HG02759 (cell line): ENCODE data around the gene FAM170B.

Experiments
- ATAC-seq: cut with Tn5 transposase; IDR thresholded peaks from one replicate; pipeline ENCODE4 v1.9.1; 2021; ENCODE audit warnings: mild to moderate bottlenecking, moderate library complexity; ENCODE audit not compliant: unreplicated experiment

FAM170B gene

GRCh38 chr10:49131507-49132361 is 2.1 kb downstream of the FAM170B start:
- ATAC-seq: no peak

GRCh38 chr10:49129376-49129775 is 4.4 kb downstream of the FAM170B start:
- ATAC-seq: no peak

GRCh38 chr10:49128854-49129253 is 5.0 kb downstream of the FAM170B start:
- no peak for ATAC-seq

GRCh38 chr10:49123981-49124950 is 9.6 kb downstream of the FAM170B start:
- ATAC-seq: no peak

- no peak for ATAC-seq
These were observed 12.9 kb downstream of the FAM170B start for GRCh38 chr10:49120911-49121310.

- ATAC-seq: no peak
These were observed 14.1 kb downstream of the FAM170B start for GRCh38 chr10:49119746-49120145.

- ATAC-seq: no peak
These were observed 15.3 kb downstream of the FAM170B start for GRCh38 chr10:49118430-49119074.

- ATAC-seq: no peak
These were observed 16.3 kb downstream of the FAM170B start for GRCh38 chr10:49117376-49118070.

- no peak for ATAC-seq
These were observed 17.1 kb downstream of the FAM170B start for GRCh38 chr10:49116509-49117375.

- no peak for ATAC-seq
These were observed 17.9 kb downstream of the FAM170B start for GRCh38 chr10:49115796-49116508.

- ATAC-seq: peak; percentile 52
These were observed 18.6 kb downstream of the FAM170B start, which contains the start of gene VSTM4 for GRCh38 chr10:49115015-49115795. Gene VSTM4 (minus strand): TSS chr10:49115522. CDS start chr10:49115485, 37 bp downstream.

- no peak for ATAC-seq
These were observed 19.2 kb downstream of the FAM170B start for GRCh38 chr10:49114718-49115014.

- no peak for ATAC-seq
These were observed 20.1 kb downstream of the FAM170B start for GRCh38 chr10:49113741-49114141.

GRCh38 chr10:49112851-49113250 is 21.0 kb downstream of the FAM170B start:
- ATAC-seq: no peak

- no peak for ATAC-seq
These were observed 21.7 kb downstream of the FAM170B start for GRCh38 chr10:49112098-49112497.

GRCh38 chr10:49111320-49111698 is 22.5 kb downstream of the FAM170B start:
- no peak for ATAC-seq

GRCh38 chr10:49110684-49111319 is 23.0 kb downstream of the FAM170B start:
- no peak for ATAC-seq
